Hematopoietic multipotent progenitor cell treated with erythropoietin and hydrocortisone succinate and interleukin-3 and kit ligand, for 15 days (in vitro differentiated cells): ENCODE results near the gene ANO7.
A peak's percentile ranks its signal among the peaks of the same experiment; 100 is the strongest.
"Not testable (repeated sequence)": the region's sequence is repeated elsewhere in the genome, so short reads cannot be mapped to it uniquely, and the experiment has no call there.

Experiments used
- DNase-seq: peaks from one replicate; pipeline ENCODE4 v3.0.0-alpha.2; 2015; ENCODE audit warnings: low spot score

ANO7 gene

DNA sequence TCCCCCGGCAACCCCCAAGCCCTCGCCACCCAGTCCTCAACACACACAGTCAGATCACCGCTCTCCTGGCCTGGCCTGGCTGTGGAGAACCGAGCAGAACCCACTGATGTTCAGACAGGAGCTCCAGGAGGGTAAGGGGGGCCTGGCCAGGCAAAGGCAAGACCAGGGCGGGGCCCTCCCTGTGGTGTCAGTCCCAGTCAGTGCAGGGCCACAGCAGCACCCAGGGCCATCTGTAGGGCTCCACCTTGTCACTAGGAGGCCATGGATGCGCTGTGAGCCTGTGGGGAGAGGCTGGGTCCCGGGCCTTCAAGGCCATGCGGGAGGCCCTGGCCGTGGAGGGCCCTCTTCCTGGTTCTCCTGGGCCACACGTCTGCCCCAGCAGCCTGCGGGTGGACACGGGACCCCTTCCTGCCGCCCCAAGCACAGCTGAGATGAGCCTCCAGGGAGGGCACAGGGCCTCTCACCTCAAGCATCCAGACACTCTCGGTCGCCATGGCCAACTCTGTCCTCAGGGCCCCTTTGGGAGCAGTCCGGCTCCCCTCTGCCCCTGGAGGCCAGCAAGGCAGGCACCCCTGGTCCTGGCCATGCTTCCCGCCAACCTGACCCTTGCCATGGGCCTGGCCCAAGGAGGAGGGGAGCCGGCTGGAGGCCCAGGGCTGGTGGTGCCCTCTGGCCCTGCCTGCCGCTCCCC, 2.0 kb downstream of the ANO7 start:
- DNase-seq: no peak

DNA sequence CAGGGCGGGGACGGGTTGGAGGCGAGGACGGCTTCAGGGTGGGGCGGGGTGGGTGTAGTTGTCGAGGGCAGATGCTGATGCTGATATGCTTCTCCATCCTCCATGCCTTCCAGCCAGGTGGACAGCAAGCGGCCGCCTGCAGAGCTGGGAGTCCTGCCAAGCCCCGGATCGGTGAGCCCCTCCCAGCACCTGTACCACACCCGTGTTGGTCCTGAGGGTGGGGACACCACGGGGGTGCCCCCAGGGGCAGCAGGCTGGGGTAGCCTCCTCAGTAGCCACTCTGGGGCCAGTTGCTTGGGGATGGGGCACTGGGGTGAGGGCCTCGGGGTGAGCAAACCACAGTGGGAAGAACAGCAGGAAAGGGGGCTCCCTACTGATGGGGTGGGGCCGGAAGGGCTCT, 2.6 kb downstream of the ANO7 start:
- peak; percentile 7 for DNase-seq

DNA sequence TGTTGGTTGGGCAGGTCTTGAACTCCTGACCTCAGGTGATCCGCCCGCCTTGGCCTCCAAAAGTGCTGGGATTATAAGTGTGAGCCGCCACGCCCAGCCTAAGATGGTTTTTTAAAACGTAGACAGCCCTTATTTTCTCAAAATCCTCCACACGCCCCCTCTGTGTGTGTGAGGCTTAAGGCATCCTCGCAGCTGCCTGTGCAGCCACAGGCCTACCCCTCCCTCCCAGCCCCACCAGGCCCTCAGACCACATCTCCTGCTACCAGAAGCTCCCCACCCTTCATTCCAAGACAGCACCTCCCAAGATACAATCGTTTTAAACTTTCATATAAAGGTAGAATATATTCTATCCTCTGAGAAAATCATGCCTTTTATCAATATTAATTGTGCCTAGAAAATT, 4.8 kb downstream of the ANO7 start:
- no peak for DNase-seq

DNA sequence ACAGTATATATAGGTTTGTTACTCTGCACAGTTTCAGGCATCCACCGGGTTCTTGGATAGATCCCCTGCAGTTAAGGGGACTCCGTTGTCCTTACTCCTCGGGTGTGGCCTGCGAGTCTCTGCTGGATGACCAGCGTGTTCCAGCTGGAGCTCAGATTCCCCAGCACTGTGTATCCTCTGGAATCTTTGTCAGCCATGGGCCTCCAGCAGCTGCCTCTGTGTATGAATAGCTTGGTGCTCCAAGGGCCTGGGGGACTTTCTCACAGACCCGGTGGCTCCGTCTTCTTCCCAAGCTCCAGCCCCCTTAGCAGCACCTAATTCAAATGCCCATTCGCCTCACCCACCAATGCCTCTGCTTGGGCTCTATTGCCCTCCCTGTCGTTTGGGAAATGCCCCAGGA, 6.3 kb downstream of the ANO7 start:
- no peak for DNase-seq

DNA sequence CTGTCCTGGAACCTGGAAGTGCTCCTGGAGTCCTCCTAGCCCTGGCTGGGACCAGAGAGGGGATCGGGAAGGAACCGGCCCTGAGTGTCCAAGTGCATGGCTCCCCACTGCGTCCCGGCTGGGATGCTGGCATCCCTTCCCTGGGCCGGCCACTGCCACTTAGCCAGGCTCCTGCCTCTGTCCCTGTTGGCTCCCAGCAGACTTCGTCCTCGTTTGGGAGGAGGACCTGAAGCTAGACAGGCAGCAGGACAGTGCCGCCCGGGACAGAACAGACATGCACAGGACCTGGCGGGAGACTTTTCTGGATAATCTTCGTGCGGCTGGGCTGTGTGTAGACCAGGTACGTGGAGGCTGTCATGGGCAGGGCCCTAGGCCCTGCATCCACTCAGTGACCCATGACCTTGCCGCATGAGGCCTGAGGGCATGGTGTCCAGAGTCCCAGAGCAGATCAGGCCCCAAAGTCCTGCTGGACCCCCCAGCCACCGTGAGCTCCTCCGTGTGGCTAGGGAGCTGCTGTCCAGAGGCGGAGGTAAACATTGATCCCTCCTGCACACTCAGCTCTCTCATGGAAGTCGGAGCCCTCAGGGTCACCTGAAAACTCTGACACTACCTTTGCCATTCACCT, 7.1 kb downstream of the ANO7 start:
- no peak for DNase-seq

DNA sequence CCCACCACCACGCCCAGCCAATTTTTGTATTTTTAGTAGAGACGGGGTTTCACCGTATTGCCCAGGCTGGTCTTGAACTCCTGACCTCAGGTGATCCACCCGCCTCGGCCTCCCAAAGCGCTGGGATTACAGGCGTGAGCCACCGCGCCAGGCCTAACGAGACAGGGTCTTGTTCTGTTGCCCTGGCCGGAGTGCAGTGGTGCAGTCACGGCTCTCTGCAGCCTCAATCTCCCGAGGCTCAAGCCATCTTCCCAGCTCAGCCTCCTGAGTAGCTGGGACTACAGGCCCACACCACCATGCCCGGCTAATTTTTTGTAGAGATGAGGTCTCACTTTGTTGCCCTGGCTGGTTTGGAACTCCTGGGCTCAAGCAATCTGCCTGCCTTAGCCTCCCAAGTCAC, 8.8 kb downstream of the ANO7 start:
- not testable (repeated sequence) for DNase-seq

DNA sequence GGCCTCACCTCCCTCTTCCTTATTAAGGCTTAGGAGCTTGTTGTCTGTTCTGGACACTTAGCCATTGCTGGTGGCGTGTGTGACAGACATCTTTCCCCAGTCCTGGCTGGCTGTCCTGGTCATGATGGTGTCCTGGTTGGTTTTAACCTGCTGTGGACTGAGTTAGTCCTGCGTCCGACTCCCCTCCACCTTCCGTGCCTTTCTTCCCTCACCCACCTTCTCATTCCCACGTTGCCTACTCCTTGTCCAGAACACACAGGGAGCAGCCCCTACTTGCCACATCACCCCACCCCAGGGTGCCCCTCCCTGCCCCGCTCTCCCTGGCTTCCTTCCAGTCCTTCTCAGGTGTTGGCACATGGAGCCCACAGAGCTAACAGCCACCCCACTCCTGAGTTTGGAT, 9.5 kb downstream of the ANO7 start:
- DNase-seq: no peak

DNA sequence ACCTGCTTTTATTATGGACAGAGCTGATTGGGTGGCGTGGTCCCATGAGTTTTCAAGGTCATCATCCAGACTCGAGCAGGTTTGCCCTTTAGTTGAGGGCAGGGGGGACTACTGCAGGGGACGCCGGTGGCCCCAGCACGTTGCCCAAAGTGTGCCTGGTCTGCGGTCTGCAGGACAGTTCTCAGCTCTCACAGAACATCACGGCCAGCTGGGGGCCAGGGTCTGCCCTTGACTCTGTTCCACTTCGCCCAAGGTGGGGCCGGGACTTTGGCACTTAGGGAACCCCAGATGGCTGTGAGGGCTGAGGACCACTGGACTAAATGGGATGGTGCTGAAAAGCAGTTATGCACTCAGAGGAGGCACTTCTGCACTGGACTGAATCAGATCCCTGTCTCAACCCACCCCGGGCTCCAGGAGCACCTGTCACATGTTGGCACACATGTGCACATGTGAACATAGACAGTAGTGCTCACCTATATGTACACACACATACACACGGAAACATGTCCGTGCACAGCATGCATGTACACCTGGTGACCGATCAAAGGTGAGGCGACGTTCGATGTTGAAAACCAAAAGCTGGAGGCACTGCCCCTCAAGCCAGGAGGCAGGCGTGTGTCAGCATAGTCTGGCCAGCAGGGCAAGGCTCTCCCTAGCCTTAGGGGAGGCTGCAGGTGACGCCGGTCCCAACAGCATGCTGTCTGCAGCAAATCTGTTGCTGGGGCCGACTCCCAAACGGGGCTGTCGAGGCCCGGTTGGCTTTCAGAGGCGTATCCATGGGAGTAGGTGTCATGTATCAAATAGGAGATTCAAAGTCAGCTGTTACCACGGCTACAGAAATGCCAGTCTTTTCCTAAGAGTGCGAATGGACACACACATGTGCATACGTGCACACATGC, 10.2 kb downstream of the ANO7 start:
- no peak for DNase-seq

DNA sequence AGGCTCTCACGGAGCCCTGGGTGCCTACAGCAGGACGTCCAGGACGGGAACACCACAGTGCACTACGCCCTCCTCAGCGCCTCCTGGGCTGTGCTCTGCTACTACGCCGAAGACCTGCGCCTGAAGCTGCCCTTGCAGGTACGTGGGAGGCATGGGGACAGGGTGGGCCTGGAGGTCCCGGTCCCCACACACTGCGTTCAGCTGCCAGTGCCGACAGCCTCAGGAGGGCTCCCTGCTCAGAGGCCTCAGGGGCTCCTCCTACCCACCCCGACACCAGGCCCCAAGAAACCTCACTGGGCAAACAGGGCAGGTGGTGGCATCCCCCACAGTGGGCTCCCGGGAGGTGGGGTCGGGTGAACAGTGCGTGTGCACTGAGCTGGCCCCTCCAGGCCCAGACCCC, 10.8 kb downstream of the ANO7 start:
- DNase-seq: no peak

DNA sequence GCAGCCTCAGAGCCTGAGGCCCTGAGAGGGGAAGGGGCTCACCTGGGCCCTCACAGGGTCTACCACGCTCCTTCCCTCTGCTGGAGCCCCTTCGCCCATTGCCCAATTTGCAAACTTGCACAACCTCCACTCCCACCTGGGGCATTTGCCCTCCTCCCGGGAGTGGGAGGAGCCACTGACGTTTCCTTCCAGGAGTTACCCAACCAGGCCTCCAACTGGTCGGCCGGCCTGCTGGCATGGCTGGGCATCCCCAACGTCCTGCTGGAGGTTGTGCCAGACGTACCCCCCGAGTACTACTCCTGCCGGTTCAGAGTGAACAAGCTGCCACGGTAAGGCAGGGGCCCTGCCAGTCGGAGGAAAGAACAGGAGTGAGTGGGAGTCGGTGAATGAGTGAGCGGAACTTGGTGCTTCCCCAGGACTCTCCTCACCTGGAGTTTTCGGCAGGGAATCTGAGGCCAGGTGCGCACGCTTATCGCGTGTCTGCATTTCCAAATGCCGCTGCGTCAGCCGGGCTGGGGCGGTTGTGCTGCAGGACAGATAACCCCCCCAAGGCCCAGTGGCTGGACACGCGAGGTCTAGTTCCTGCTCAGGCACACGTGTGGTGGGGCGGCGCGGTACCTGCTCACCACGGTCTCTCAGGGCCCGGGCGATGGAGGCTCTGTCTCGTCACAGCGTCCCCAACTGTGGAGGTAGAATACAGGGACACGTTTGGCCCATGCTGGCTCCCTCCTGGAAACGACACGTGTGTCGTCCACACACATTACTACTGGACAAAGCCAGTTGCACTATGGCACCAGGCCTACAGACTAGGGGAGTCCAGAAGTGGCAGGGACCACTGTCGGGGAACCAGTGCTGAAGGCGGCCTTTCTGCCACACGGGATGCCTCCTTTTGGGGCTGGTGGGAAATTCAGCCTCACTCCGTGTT, 11.7 kb downstream of the ANO7 start:
- DNase-seq: no peak

DNA sequence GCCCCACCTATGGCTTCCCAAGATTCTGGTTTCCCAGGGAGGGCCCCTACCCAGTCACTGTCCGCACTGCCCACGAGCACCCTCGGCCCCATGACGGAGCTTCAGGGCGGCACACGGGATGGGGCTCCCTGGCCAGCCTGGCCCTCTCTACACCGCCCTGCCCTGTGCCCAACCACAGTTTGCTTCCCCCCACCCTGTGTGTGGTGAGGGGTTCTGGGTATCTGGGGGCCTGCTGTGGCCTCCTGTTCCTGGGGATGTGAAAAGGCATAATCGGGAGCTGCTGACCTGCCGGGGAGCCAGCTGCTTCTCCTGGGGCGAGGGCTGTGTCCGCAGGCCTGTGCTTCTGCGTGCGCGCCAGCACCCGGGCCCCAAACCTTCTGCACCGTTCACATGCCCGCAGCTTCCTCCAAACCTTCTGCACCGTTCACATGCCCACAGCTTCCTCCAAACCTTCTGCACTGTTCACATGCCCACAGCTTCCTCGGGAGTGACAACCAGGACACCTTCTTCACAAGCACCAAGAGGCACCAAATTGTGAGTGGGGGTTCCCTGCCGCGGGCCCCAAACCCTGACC, 12.4 kb downstream of the ANO7 start:
- no peak for DNase-seq

DNA sequence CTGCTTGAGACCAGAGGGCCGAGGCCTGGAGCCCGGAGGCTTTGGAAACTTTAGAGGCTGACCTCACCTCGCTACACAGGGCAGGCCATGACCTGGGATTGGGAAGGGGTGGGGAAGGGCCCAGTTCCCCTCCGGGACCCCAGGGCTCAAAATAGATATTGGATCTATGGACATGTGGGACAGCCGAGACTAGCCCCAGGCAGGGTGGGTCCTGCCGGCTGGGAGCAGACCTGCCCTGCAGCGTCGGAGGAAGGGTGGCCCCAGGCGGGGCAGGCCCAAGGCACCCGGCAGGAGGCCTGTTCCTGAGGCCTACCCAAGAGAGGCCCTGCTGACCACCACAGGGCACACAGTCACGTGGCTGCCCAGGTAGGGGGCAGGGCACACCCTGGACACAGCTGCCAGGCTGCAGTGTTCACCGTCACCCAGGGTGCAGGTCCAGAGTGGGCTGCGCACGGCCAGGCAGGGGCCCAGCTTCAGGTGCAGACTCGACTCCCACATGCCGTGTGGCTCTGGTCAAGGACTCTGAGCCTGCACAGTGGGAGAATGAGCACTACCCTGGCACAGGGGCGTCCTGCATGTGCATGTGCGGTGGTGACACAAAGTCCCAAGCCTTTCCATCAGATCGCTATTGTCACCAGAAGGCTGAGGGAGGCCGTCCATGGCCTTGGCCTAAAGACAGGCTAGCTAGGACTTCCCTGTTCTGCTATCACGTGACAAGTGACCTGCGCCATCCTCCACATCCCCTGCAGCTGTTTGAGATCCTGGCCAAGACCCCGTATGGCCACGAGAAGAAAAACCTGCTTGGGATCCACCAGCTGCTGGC, 13.2 kb downstream of the ANO7 start:
- DNase-seq: no peak

DNA sequence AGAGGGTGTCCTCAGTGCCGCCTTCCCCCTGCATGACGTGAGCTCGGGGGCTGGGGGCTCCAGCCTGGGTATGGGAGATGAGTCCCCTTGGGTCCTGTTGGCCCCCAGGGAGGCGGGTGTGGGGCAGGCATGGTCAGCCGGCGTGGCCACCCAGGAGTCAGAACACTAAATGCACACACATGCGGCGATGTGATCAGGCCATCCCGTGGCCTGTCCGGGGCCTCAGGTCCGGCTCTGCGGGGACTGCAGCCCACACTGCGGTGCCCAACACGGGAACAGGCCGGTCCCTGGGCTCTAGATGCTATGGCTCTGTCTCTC, 13.8 kb downstream of the ANO7 start:
- DNase-seq: no peak

DNA sequence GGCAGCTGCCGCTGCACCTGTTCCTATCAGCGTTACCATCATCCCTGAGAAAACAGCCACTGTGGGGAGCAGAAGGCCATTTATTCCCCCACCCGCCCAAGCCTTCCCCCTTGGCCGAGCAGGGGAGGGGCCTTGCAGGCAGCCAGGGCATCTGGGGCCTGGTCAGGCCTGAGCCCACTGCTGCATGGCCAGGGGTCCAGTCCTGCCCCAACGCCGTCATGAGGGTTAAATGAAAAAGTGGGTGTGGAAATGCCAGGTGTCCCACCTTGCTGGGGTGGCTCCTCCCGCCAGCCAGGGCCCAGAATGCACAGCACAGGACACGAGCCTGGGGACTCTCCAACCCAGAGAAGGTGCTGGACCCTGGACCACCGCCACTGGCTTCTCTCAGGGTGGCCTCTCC, 14.2 kb downstream of the ANO7 start:
- no peak for DNase-seq

DNA sequence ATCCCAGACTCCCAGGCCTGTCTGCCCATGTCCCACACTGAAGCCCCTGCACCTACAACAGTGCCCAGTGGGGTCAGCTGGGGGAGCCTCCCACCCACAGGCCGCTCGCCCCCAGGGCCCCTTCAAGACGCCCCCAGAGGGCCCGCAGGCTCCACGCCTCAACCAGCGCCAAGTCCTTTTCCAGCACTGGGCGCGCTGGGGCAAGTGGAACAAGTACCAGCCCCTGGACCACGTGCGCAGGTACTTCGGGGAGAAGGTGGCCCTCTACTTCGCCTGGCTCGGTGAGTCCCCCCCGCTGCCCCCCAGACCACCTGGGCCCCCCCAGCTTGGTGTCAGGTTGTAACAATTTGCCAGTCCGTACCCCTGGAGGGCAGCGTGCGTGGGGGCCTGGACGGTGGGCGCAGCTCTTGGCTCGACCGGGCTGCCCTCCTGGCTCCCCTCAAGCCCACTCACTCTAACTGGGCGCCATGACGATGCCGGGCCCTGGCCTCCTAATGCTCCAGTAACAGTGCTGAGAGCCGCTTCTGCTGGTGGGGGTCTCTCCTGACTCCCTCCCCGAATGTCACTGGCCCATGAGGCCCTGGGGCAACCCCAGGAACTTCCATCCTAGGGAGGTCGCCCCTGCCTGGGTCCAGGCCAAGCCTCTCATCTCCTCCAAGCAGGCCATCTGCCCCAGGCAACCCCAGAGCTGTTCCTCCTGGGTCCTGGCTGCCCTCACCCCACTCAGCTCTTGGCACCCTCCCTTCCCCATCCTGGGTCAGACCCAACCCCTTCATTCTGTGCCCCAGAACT, 14.9 kb downstream of the ANO7 start:
- DNase-seq: no peak

DNA sequence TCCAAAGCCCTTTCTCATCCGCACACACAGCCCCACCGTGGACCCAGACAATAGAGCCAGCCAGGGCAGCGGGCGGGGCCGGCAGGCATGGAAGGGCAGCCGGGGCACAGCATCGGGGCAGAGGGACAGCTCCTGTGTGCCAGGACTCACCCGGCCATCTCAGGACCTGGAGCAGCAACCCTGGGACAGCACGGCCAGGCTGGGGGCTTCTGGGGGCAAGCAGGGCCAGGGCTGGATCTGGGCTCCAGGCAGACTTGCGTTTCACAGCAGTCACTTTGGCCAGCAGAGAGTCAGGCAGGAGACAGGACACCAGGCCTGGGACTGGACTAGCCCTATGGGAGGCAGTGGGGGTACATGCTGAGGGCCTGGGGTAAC, 15.5 kb downstream of the ANO7 start:
- DNase-seq: no peak

DNA sequence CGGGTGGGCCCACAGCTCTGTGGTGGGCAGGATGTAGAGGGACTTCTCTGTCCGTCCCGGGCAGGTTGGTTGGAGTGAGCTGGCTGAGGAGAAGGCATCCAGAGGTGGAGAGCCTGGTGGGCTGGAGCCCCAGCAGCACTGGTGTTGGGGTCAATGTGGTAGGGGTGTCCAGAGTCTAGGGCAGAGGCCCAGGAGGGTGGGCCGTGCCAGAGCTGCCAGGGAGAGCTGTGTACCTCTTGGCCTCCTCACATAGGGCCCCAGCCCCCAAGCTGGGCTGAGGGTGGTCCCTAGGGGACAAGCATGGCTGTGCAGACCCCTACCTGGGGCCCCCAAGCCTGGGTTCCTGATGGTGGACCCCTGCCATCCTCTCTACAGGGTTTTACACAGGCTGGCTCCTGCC, 16.0 kb downstream of the ANO7 start:
- DNase-seq: no peak

DNA sequence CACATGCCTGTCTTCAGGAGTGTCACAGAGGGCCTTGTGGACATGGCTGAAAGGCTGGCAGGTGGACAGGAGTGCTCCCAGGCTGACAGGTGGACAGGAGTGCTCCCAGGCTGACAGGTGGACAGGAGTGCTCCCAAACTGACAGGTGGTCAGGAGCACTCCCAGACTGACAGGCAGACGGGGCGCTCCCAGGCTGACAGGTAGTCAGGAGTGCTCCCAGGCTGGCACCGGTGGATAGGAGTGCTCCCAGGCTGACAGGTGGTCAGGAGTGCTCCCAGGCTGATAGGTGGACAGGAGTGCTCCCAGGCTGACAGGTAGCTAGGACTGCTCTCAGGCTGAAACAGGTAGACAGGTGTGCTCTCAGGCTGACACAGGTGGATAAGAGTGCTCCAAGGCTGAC, 16.6 kb downstream of the ANO7 start:
- no peak for DNase-seq

DNA sequence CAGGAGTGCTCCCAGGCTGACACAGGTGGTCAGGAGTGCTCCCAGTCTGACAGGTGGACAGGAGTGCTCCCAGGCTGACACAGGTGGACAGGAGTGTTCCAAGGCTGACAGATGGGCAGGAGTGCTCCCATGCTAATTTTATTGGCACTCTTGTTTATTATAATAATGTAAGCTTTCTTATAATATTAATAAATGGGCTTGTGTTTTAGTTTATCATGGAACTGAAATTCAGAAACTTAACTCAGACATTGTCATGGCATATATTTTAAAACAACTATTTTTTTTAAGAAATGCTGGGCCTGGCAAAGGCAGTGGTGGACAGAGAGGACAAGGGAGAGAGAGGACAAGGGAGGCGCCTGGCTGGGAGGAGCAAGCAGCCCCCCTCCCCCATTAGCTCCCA, 18.7 kb downstream of the ANO7 start:
- no peak for DNase-seq

DNA sequence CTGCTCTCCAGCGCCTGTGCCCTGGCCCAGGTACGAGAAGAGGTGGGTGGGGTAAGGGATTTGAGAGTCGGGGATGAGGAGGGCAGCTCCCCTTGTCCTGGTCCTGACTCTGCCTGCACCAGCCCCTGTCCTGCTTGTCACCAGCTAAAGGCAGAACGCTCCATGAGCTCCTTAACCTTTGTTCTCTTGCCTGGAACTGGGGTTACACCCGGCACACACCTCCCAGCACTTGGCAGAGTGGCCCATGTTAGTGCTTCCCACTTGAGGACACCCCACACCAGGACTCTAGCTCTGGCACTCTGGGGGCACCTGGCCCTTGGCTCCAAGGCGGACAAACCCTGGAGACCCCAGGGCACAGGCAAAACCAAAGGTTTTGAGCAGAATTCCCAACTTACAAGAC, 19.2 kb downstream of the ANO7 start:
- no peak for DNase-seq
